GM18951 (cell line): ENCODE measurements around the gene LHX6.

ENCODE experiments used
- POLR2A ChIP-seq: IDR thresholded peaks from 4 replicates; pipeline ENCODE4 v1.6.1; 2011; ENCODE audit warnings: mild to moderate bottlenecking; ENCODE audit not compliant: insufficient read length, insufficient read depth; ENCODE audit errors: extremely low read depth
- in situ Hi-C: fragments of 300-500 bp; cut with MboI; formaldehyde crosslinking; loops from one replicate; pipeline ENCODE4 v1.12.0; 2022; ENCODE audit warnings: low sequenced_read_pairs, mixed read lengths, inconsistent platforms; ENCODE audit not compliant: unreplicated experiment

Gene LHX6

GRCh38 chr9:122188369-122188768 is 40.4 kb downstream of the LHX6 start:
- in situ Hi-C loops: no loop called here
- no peak for TF ChIP-seq POLR2A

- in situ Hi-C loops: no loop called here
- no peak for TF ChIP-seq POLR2A
Measured at GRCh38 chr9:122186777-122187470, 41.8 kb downstream of the LHX6 start.

GRCh38 chr9:122186301-122186700 is 42.5 kb downstream of the LHX6 start:
- in situ Hi-C loops: no loop called here
- no peak for TF ChIP-seq POLR2A

GRCh38 chr9:122184551-122184950 is 44.2 kb downstream of the LHX6 start:
- in situ Hi-C loops: no loop called here
- TF ChIP-seq POLR2A: no peak

- in situ Hi-C loops: no loop called here
- no peak for TF ChIP-seq POLR2A
Measured at GRCh38 chr9:122183501-122183900, 45.3 kb downstream of the LHX6 start.

GRCh38 chr9:122180633-122181032 is 48.1 kb downstream of the LHX6 start:
- TF ChIP-seq POLR2A: no peak
- in situ Hi-C loops: no loop called here

GRCh38 chr9:122179690-122180074 is 49.1 kb downstream of the LHX6 start:
- in situ Hi-C loops: no loop called here
- no peak for TF ChIP-seq POLR2A

GRCh38 chr9:122179054-122179689 is 49.6 kb downstream of the LHX6 start:
- in situ Hi-C loops: no loop called here
- TF ChIP-seq POLR2A: no peak

- in situ Hi-C loops: no loop called here
- TF ChIP-seq POLR2A: no peak
Measured at GRCh38 chr9:122176916-122177315, 51.8 kb downstream of the LHX6 start.

GRCh38 chr9:122173670-122174069 is 55.1 kb downstream of the LHX6 start:
- TF ChIP-seq POLR2A: no peak
- in situ Hi-C loops: no loop called here

- no peak for TF ChIP-seq POLR2A
- in situ Hi-C loops: no loop called here
Measured at GRCh38 chr9:122172131-122172530, 56.6 kb downstream of the LHX6 start.

GRCh38 chr9:122168356-122168755 is 60.4 kb downstream of the LHX6 start:
- in situ Hi-C loops: no loop called here
- TF ChIP-seq POLR2A: no peak

- no peak for TF ChIP-seq POLR2A
- in situ Hi-C loops: no loop called here
Measured at GRCh38 chr9:122164286-122164685, 64.5 kb downstream of the LHX6 start.

GRCh38 chr9:122162415-122162814 is 66.3 kb downstream of the LHX6 start:
- in situ Hi-C loops: no loop called here
- TF ChIP-seq POLR2A: no peak
